Osteoblast (primary cell): ENCODE measurements around the gene PRDM12. TPM values are rescaled to one million over a fixed set of nuclear protein-coding genes. Genes with fewer than 3 reads are reported as not detected.

ENCODE experiments used
- DNase-seq: peaks from one replicate; pipeline ENCODE4 v3.0.0; 2011; ENCODE audit warnings: low spot score, mixed read lengths; ENCODE audit not compliant: insufficient read length; ENCODE audit errors: missing footprints
- H2AFZ ChIP-seq: 2 replicates; pipeline ENCODE4 v1.6.0; 2011; ENCODE audit warnings: mild to moderate bottlenecking, low read length
- H3K27ac ChIP-seq: 2 replicates; pipeline ENCODE4 v1.5.1; 2011; ENCODE audit warnings: mild to moderate bottlenecking, low read depth, low read length, moderate library complexity
- H3K27me3 ChIP-seq: 2 replicates; pipeline ENCODE4 v1.6.0; 2012; ENCODE audit warnings: mild to moderate bottlenecking, control low read depth, inconsistent platforms, low read length, moderate library complexity; ENCODE audit not compliant: insufficient read depth
- H3K36me3 ChIP-seq: 2 replicates; pipeline ENCODE4 v1.5.1; 2011; ENCODE audit warnings: mild to moderate bottlenecking, low read length, control low read depth, moderate library complexity; ENCODE audit not compliant: insufficient read depth
- H3K4me1 ChIP-seq: 2 replicates; pipeline ENCODE4 v1.5.1; 2011; ENCODE audit warnings: mild to moderate bottlenecking, low read length, control low read depth, moderate library complexity; ENCODE audit not compliant: insufficient read depth
- H3K4me2 ChIP-seq: 2 replicates; pipeline ENCODE4 v1.6.0; 2011; ENCODE audit warnings: mild to moderate bottlenecking, low read length; ENCODE audit not compliant: insufficient read depth
- H3K4me3 ChIP-seq: fragments of 200-600 bp; sonication (generic); 3 replicates; pipeline ENCODE4 v1.5.1; 2012; ENCODE audit warnings: mild to moderate bottlenecking, low read length, inconsistent platforms; ENCODE audit not compliant: insufficient read depth
- H3K79me2 ChIP-seq: 2 replicates; pipeline ENCODE4 v1.6.0; 2012; ENCODE audit warnings: mild to moderate bottlenecking, low read length, control low read depth, inconsistent platforms; ENCODE audit not compliant: insufficient read depth
- H3K9me3 ChIP-seq: 2 replicates; pipeline ENCODE4 v1.5.1; 2011; ENCODE audit warnings: low read depth, low read length, control low read depth
- H4K20me1 ChIP-seq: 2 replicates; pipeline ENCODE4 v1.6.0; 2012; ENCODE audit warnings: mild to moderate bottlenecking, low read length, control low read depth; ENCODE audit not compliant: insufficient read depth
- CTCF ChIP-seq: IDR thresholded peaks from 2 replicates; pipeline ENCODE4 v1.5.1; 2011; ENCODE audit warnings: mild to moderate bottlenecking, low read depth, low read length, moderate library complexity; ENCODE audit errors: extremely low read depth
- total RNA-seq: library from RNA; depleted of rRNA; stranded (reverse); fragments of >200 nt; gene quantifications from 2 replicates; pipeline ENCODE4 v1.2.3, GENCODE V29; 2012

Gene PRDM12
- total RNA-seq, 1 donor: not detected

DNA sequence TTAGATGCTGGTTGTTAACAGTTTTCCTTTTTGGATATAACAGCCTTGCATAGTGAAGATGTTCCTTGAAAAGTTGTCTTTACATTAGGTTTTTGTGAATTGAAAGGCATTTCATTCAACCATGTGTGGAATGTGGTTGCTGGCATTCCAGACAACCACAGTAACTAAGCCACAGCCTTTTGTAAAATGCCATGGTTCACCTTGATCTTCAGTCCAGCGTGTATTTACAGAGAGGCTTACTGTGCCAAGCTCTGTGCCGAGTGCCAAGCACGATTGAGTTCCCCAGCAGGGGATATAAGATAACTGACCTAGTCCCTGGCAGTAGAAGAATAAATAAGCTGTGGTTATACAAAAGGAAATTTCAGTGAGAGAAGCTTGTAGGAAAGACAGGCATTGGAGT is 34.1 kb downstream of the PRDM12 start:
- DNase-seq: no peak
- no peaks in the 10 kb centered on the region for H3K9me3 ChIP-seq
- peaks cover 28% of the 10 kb centered on the region for H3K4me1 ChIP-seq
- no peak for TF ChIP-seq CTCF
- H3K79me2 ChIP-seq: peaks cover 42% of the 10 kb centered on the region
- no peak overlapping the region for H3K4me3 ChIP-seq
- no peak overlapping the region for H2AFZ ChIP-seq
- peak overlapping the region; percentile 34 for H3K27ac ChIP-seq
- H3K36me3 ChIP-seq: peaks cover 57% of the 10 kb centered on the region
- H3K4me2 ChIP-seq: no peak overlapping the region
- H4K20me1 ChIP-seq: peaks cover 7% of the 10 kb centered on the region
- no peaks in the 10 kb centered on the region for H3K27me3 ChIP-seq

- peaks cover 7% of the 10 kb centered on the region for H4K20me1 ChIP-seq
- TF ChIP-seq CTCF: no peak
- H3K4me1 ChIP-seq: peaks cover 26% of the 10 kb centered on the region
- H3K79me2 ChIP-seq: peaks cover 37% of the 10 kb centered on the region
- H3K4me3 ChIP-seq: no peak overlapping the region
- H2AFZ ChIP-seq: no peak overlapping the region
- no peaks in the 10 kb centered on the region for H3K9me3 ChIP-seq
- no peak overlapping the region for H3K4me2 ChIP-seq
- H3K27me3 ChIP-seq: no peaks in the 10 kb centered on the region
- no peak for DNase-seq
- H3K36me3 ChIP-seq: peaks cover 62% of the 10 kb centered on the region
- H3K27ac ChIP-seq: no peak overlapping the region
Observed at GRCh38 chr9:130699047-130699446, 34.7 kb downstream of the PRDM12 start.

- Histone ChIP-seq H3K4me2 (peak overlapping the region; percentile 8), H3K4me1 (peaks cover 15% of the 10 kb centered on the region), H3K27me3 (no peaks in the 10 kb centered on the region), H4K20me1 (peaks cover 7% of the 10 kb centered on the region), H3K4me3 (no peak overlapping the region), H3K79me2 (peaks cover 16% of the 10 kb centered on the region), H3K36me3 (peaks cover 62% of the 10 kb centered on the region), H2AFZ (no peak overlapping the region), H3K27ac (peak overlapping the region; percentile 54), H3K9me3 (no peaks in the 10 kb centered on the region)
- peak; percentile 93 for DNase-seq
- TF ChIP-seq CTCF: peak; percentile 100
Observed at GRCh38 chr9:130701059-130702022, 36.9 kb downstream of the PRDM12 start.

DNA sequence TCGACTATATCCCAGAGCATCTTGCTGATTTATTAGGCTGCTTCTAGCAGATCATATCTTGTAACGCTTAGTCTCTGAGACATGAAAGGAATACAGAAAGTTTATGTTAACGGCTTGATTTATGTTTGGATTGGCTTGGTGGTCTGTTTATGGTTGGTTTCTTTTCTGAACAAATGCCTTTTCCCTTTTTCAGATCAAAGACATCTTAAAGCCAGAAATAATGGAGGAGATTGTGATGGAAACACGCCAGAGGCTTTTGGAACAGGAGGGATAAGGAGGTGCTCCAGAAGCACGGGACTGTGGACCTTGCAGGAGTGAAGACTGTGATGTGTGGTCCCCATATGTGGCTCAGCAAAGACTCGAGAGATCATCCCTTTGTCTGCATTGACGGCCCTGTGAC is 39.1 kb downstream of the PRDM12 start:
- no peak for DNase-seq
- Histone ChIP-seq H3K79me2 (peaks cover 5% of the 10 kb centered on the region), H3K4me2 (no peak overlapping the region), H4K20me1 (peaks cover 7% of the 10 kb centered on the region), H2AFZ (no peak overlapping the region), H3K4me3 (no peak overlapping the region), H3K27ac (no peak overlapping the region), H3K27me3 (no peaks in the 10 kb centered on the region), H3K9me3 (no peaks in the 10 kb centered on the region), H3K4me1 (peaks cover 16% of the 10 kb centered on the region), H3K36me3 (peaks cover 44% of the 10 kb centered on the region)
- no peak for TF ChIP-seq CTCF
